ENCODE measurements around the gene CYP1A1. TPM values are rescaled to one million over a fixed set of nuclear protein-coding genes. Genes with fewer than 3 reads are reported as not detected.

Gene CYP1A1
- total and polyA plus RNA-seq, 2 of the 13 experiments (the other 11 are each of a cell fraction or from before 2014, with no cell fraction given) = 7.9 to 8.0 TPM

- TF ChIP-seq, protein P1, sequence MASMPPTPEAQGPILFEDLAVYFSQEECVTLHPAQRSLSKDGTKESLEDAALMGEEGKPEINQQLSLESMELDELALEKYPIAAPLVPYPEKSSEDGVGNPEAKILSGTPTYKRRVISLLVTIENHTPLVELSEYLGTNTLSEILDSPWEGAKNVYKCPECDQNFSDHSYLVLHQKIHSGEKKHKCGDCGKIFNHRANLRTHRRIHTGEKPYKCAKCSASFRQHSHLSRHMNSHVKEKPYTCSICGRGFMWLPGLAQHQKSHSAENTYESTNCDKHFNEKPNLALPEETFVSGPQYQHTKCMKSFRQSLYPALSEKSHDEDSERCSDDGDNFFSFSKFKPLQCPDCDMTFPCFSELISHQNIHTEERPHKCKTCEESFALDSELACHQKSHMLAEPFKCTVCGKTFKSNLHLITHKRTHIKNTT (CRISPR knock-in tag; IDR thresholded peaks at IDR 0.05) = no peak
- TF ChIP-seq SMAD3 (CRISPR knock-in tag; IDR thresholded peaks at IDR 0.05) (no peak), KDM1A (CRISPR knock-in tag; IDR thresholded peaks at IDR 0.05) (peak; percentile 64; the same call in 1 of the 2 replicates), REL (CRISPR knock-in tag; conservative IDR thresholded peaks at IDR 0.05) (no peak), YEATS4 (CRISPR knock-in tag; IDR thresholded peaks at IDR 0.05; ENCODE audit: borderline replicate concordance) (no peak), ZNF768 (CRISPR knock-in tag; IDR thresholded peaks at IDR 0.05) (peak; percentile 94; the same call in 1 of the 2 replicates), RBM39 (IDR thresholded peaks at IDR 0.05; ENCODE audit: low read depth, low read length, poor library complexity, severe bottlenecking) (no peak), RFX1 (IDR thresholded peaks at IDR 0.05) (no peak), CBFB (CRISPR knock-in tag; IDR thresholded peaks at IDR 0.05) (no peak), NPAS2 (CRISPR knock-in tag; IDR thresholded peaks at IDR 0.05; ENCODE audit: borderline replicate concordance) (no peak), HNRNPLL (IDR thresholded peaks at IDR 0.05; ENCODE audit: low read depth, low read length, poor library complexity, severe bottlenecking) (no peak), GLMP (CRISPR knock-in tag; IDR thresholded peaks at IDR 0.05; ENCODE audit: borderline replicate concordance) (no peak), ATF6 (CRISPR knock-in tag; conservative IDR thresholded peaks at IDR 0.05) (no peak), SMARCE1 (IDR thresholded peaks at IDR 0.05; ENCODE audit: borderline replicate concordance) (no peak), SALL2 (CRISPR knock-in tag; IDR thresholded peaks at IDR 0.05) (no peak), MBNL3 (CRISPR knock-in tag; conservative IDR thresholded peaks at IDR 0.05) (no peak), MXD1 (CRISPR knock-in tag; IDR thresholded peaks at IDR 0.05) (no peak), HMG20A (CRISPR knock-in tag; IDR thresholded peaks at IDR 0.05; ENCODE audit: borderline replicate concordance) (no peak), ZMYM3 (CRISPR knock-in tag; IDR thresholded peaks at IDR 0.05) (peak; percentile 54; the same call in 1 of the 2 replicates), ZC3H13 (CRISPR knock-in tag; IDR thresholded peaks at IDR 0.05) (no peak)
- TF ChIP-seq, protein P2, sequence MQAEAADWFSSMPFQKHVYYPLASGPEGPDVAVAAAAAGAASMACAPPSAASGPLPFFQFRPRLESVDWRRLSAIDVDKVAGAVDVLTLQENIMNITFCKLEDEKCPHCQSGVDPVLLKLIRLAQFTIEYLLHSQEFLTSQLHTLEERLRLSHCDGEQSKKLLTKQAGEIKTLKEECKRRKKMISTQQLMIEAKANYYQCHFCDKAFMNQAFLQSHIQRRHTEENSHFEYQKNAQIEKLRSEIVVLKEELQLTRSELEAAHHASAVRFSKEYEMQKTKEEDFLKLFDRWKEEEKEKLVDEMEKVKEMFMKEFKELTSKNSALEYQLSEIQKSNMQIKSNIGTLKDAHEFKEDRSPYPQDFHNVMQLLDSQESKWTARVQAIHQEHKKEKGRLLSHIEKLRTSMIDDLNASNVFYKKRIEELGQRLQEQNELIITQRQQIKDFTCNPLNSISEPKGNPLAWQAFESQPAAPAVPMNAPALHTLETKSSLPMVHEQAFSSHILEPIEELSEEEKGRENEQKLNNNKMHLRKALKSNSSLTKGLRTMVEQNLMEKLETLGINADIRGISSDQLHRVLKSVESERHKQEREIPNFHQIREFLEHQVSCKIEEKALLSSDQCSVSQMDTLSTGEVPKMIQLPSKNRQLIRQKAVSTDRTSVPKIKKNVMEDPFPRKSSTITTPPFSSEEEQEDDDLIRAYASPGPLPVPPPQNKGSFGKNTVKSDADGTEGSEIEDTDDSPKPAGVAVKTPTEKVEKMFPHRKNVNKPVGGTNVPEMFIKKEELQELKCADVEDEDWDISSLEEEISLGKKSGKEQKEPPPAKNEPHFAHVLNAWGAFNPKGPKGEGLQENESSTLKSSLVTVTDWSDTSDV (CRISPR knock-in tag; IDR thresholded peaks at IDR 0.05) = no peak
- TF ChIP-seq, protein P3, sequence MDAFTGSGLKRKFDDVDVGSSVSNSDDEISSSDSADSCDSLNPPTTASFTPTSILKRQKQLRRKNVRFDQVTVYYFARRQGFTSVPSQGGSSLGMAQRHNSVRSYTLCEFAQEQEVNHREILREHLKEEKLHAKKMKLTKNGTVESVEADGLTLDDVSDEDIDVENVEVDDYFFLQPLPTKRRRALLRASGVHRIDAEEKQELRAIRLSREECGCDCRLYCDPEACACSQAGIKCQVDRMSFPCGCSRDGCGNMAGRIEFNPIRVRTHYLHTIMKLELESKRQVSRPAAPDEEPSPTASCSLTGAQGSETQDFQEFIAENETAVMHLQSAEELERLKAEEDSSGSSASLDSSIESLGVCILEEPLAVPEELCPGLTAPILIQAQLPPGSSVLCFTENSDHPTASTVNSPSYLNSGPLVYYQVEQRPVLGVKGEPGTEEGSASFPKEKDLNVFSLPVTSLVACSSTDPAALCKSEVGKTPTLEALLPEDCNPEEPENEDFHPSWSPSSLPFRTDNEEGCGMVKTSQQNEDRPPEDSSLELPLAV (CRISPR knock-in tag; conservative IDR thresholded peaks at IDR 0.05; ENCODE audit: low read depth) = no peak
These were observed 2.1 kb downstream of the CYP1A1 start (continued) for GRCh38 chr15:74723187-74723586.
